Fibroblast of skin of left quadriceps (primary cell): ENCODE data around the gene SEZ6L.
"Not testable (repeated sequence)": the region's sequence is repeated elsewhere in the genome, so short reads cannot be mapped to it uniquely, and the experiment has no call there.

Experiments used
- DNase-seq, 2 experiments: peaks; one replicate each; pipeline ENCODE4 v3.0.0-alpha.2; 2013; ENCODE audit warnings: low read depth in 2 of 2

SEZ6L gene

GRCh38 chr22:26383968-26384556, 214.8 kb downstream of the SEZ6L start:
- DNase-seq: no peak

- no peak for DNase-seq
These were observed 215.9 kb downstream of the SEZ6L start for GRCh38 chr22:26385164-26385563.

DNA sequence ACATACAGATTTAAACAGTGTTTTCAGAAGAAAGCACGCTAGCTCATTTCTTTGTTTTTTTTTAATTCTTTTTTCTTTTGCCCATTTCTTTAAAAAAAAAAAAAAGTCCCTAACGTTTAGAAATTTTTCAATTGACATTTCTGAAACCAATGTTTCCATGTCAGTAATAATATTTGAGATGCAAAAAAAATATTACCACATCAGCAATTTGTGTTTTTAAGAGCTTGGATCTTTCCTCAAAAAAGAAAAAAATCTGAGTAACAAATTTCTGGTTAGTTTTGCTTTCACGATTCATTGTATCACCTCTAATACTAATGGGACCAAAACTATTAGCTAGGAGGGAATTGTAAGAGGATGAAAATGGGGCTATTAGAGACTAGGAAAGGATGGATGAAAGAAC, 219.9 kb downstream of the SEZ6L start:
- DNase-seq: no peak

DNA sequence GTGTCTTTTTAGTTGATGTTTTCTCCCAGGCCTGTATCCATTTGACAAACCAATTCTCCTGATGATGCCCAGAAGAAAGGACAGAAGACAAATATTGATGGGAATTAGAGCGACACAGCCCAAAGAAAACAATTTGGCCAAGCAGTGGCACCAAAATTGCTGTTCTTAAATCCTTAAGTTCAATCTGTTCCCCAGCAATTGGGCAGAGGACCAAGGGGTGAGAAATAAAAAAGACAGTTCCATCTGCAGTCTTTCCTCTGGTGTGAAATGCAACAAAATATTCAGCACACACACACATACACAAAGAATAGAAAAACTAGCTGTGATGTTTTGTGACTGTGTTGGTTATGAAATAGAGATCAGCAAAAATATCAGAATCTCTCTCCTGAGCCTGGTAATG, 221.8 kb downstream of the SEZ6L start:
- no peak for DNase-seq

DNA sequence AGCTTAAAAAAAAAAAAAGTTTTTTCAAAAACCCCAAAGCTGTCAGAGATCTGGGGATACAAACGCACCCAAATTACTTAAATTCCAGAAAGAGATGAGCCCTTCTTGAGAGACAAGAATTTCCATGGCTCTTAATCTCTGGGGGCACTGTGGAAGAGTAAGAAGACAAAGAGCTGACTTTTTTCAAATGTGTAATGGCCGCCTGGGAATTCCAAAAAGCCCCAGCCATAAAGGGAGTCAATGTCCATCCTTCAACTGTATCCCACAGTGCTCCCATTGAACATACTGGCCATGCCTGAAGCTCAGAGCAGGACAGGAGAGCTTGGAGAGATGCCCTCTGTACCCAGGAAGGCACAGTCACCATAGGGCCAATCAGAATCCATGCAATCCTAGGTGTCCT, 222.4 kb downstream of the SEZ6L start:
- no peak for DNase-seq

GRCh38 chr22:26393929-26394328, 224.7 kb downstream of the SEZ6L start:
- no peak for DNase-seq

DNA sequence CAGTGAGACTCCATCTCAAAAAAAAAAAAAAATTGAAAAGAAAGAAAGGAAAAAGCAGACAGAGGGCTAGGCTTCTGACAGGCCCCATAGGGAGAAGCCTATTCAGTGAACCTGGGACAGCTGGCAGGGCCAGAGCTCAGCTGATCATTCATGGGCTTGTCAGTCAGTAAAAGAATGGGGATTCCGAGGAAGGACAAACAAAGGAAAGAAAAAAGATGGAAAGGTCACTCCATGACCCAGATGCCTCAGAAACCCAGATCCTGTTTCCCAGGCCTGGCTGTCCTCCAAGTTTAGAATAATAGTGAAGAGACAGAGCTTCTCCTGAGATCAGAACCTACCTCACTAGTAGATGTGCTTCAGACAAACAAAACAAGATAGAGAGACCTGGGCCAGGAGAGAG, 225.5 kb downstream of the SEZ6L start:
- DNase-seq: no peak

GRCh38 chr22:26395926-26396325, 226.7 kb downstream of the SEZ6L start:
- DNase-seq: no peak

DNA sequence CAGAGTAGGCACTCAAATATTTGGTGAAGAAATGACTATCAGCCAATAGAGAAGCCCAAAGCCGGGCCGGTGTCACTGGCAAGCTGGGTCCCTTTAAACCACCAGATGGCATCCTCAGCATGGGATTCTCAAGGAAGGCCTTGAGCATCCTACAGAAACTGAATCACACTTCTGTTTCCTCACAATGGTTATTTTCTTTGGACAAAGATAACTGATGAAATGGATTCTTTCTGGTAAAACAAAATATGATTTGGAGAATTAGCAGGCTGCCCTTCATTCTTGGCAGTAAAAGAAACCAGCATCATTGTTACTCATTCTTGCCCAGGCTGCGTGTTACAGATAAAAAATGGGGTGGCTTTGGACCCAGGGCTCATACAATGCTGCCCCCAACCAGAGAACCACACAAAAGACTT, 229.5 kb downstream of the SEZ6L start:
- DNase-seq: peak; percentile 29 to 36

DNA sequence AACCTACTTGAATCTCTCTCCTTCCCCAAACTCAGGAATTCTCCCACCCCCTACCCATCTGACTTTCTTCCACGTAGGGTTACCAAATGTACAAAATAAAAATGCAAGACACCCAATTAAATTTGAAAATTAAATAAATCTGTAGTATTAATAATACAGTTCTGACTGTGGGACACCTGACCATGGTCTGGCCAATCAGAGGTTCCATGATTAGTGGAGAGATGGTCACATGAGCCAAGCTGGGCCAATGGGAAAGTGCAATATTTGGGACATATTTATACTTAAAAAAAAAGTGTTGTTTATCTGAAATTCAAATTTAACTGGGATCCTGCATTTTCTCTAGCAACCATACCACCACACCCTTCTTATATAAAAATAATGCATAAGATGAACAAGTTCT, 230.0 kb downstream of the SEZ6L start:
- DNase-seq: no peak

DNA sequence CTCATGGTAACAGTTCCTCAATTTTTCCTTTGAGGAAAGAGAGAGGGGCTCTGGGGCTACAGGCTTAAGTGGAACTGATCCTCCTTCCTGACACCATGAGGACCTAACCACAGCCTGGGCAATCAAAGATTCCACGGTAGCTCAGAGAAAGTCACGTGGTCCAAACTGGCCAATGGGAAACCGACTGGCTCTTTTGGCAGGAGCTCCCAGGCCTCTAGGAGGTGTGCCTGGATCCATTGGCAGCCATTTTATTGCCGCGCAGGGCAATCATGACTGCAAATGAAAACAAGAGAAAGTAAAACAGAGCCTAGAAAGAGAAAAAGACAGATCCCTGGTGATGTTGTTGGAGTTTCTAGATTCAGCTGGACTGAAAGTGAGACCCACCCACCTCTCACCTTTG, 232.5 kb downstream of the SEZ6L start:
- no peak for DNase-seq

- no peak for DNase-seq
These were observed 235.7 kb downstream of the SEZ6L start for GRCh38 chr22:26404851-26405421.

GRCh38 chr22:26406118-26406517, 236.9 kb downstream of the SEZ6L start:
- DNase-seq: no peak

- not testable (repeated sequence) for DNase-seq
These were observed 239.4 kb downstream of the SEZ6L start for GRCh38 chr22:26408562-26409220.

- DNase-seq: no peak
These were observed 240.6 kb downstream of the SEZ6L start for GRCh38 chr22:26409719-26410335.

GRCh38 chr22:26410386-26410785, 241.1 kb downstream of the SEZ6L start:
- no peak for DNase-seq

- no peak for DNase-seq
These were observed 245.1 kb downstream of the SEZ6L start for GRCh38 chr22:26414347-26414746.

DNA sequence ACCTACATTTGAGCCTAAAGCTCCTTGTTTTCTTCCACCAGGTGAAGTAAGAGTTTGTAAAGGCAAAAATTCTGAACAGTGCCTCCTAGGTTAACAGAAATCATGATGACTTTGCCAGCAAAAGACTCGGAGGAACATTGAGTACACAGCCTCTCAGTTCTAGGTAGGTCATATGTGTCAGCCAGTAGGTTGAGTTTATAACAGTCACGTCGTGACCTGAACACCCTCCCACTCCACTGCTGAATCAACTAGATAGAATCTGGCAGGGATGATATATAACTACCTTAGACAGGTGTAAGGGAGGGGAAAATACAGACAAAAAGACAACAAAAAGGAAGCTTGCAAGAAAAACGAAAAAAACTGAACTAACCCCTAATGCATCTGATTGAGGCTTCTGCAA, 247.0 kb downstream of the SEZ6L start:
- DNase-seq: no peak

DNA sequence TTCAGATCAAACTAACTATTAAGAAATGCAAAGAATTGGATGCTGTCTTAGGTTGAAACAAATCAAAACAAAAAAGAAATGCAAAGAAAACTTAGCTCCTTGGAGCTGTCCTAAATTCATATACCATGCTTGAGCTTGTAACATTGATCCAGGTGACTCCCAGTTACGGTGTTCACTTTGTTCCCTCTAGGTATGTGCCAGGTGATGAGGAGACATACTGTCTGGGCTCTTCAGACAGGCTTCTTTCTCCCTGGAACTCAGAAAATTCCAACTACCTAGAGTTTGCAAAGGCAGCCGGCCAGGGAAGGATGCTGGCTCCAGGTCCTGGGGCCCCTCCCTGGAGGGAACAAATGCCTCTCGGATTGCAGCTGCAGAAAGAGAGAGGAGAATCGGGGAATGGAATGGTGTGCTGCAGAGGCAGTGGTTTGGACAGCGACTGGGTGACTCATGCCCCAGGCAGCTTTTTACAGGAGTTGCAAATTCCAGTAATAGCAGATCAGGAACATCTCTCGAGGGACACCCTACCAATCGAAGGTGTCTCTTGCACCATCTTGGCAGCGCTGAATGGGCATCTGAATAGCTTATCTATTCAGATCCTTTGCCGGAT, 247.5 kb downstream of the SEZ6L start:
- peak; percentile 79 to 80 for DNase-seq

GRCh38 chr22:26417406-26417805, 248.1 kb downstream of the SEZ6L start:
- no peak for DNase-seq

DNA sequence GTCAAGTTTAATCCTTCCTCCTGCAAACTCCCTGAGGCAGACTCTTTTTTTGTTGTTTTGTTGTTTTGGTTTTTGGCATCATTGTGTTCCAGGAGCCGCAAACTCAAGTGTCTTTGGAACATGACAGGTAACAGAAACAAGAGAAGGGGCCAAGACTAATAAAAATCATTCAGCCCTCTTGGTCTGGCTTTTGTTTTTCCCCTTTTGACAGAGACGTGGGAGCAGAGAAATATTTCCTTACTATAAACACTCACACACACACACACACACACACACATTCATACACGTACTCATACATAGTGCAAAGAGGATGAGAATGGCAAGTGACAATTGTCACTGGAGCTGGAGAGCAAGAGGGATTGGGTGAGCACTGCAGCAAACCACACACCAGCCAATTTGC, 249.4 kb downstream of the SEZ6L start:
- DNase-seq: no peak

DNA sequence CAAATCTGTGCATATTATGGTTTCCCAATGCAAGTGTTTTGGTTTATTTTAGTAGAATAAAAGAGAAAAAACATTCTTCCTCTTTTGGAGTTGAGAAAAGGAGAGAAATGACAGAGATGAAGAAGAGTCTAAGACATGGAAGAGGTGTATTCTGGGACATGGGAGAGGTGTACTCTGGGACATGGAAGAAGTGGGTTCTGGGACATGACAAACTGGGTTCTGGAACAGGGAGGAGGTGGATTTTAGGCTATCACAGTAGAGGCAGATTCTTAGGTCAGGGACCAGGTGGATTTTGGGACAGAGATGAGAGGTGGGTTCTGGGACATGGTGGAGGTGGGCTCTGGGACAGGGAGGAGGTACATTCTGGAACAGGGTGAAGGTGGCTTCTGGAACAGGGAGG, 257.7 kb downstream of the SEZ6L start:
- no peak for DNase-seq
